ENCODE results near the gene PTBP1.
A peak's percentile ranks its signal among the peaks of the same experiment; 100 is the strongest.

PTBP1 gene

DNA sequence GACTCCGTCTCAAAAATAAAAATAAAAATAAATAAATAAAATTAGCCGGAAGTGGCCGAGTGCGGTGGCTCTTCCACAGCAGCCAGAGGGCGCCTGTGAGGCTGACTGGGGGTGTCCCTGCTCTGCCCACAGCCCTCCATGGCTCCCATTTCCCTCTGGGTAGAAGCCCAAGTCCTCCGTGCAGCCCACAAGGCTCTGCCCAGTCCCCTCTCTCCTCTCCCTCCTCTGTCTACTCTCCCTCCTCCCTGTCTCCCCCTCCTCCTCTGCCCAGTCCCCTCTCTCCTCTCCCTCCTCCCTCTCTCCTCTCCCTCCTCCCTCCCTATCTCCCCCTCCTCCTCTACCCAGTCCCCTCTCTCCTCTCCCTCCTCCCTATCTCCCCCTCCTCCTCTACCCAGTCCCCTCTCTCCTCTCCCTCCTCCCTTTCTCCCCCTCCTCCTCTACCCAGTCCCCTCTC lies 25.9 kb upstream of the PTBP1 start:
- TF ChIP-seq FOXM1 (IDR thresholded peaks at IDR 0.05; ENCODE audit: borderline replicate concordance, low read depth) (no peak), CEBPB (IDR thresholded peaks at IDR 0.05) (no peak), NFIC (IDR thresholded peaks at IDR 0.05) (no peak), RAD21 (IDR thresholded peaks at IDR 0.05; ENCODE audit: low read depth) (peak; percentile 32; the same call in 1 of the 2 replicates), EGR1 (IDR thresholded peaks at IDR 0.05) (no peak), TAF1 (IDR thresholded peaks at IDR 0.05; ENCODE audit: low read depth) (no peak), YY1 (IDR thresholded peaks at IDR 0.05; ENCODE audit: low read depth) (no peak), EP300 (IDR thresholded peaks at IDR 0.05; ENCODE audit: borderline replicate concordance) (no peak), ZBTB7A (IDR thresholded peaks at IDR 0.05; ENCODE audit: low read depth) (no peak)

DNA sequence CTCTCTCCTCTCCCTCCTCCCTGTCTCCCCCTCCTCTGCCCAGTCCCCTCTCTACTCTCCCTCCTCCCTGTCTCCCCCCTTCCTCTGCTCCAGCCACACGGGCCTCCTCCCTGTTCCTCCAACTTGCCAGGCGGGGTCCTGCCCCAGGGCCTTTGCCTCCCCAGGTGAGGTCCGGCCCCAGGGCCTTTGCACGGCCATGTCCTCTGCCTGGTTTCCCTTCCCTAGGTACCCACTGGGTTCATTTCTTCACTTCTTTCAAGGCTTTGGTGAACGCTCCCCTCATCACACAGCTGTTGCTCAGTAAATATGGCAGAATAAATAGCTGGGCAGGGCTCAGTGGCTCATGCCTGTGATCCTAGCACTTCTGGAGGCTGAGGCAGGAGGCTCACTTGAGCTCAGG lies 25.2 kb upstream of the PTBP1 start:
- TF ChIP-seq CREB1 (IDR thresholded peaks at IDR 0.05; ENCODE audit: low read depth) (no peak), FOXM1 (IDR thresholded peaks at IDR 0.05; ENCODE audit: borderline replicate concordance, low read depth) (no peak), EGR1 (IDR thresholded peaks at IDR 0.05) (no peak), EP300 (IDR thresholded peaks at IDR 0.05; ENCODE audit: borderline replicate concordance) (no peak), NFIC (IDR thresholded peaks at IDR 0.05) (no peak)
- TF ChIP-seq, protein P1, sequence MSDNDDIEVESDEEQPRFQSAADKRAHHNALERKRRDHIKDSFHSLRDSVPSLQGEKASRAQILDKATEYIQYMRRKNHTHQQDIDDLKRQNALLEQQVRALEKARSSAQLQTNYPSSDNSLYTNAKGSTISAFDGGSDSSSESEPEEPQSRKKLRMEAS (IDR thresholded peaks at IDR 0.05) = no peak

DNA sequence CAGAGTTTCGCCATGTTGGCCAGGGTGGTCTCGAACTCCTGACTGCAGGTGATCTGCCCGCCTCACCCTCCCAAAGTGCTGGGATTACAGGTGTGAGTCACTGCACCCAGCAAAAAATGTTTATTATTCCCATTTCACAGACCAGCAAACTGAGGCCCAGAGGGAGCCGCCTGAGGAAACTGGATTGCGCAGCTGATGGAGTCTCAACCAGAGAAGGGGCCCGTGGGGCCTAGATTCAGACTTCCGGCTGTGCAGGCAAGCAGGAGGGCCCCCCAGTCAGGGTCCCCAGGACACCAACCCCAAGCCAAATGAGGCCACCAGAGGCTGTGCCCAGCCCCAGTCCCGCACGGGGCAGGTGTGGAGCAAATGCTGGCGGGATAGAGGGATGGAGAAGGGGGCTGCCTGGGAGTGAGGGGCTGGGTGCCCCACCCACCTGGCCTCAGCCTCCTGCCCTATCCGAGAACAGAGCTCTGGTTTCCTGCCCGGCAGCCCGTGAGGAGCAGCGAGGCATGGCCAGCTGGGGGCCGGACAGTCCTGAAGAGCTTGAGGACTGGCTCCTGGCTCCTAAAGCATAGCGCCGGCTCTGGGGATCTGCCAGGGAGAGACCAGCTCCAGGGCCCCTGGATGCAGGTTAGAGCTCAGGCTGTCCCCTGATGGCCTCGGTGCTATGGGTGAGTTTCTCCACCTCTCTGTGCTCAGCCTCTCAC lies 24.4 kb upstream of the PTBP1 start:
- TF ChIP-seq ZBTB7A (IDR thresholded peaks at IDR 0.05; ENCODE audit: low read depth) (peak; percentile 84), NFIC (IDR thresholded peaks at IDR 0.05) (no peak)

DNA sequence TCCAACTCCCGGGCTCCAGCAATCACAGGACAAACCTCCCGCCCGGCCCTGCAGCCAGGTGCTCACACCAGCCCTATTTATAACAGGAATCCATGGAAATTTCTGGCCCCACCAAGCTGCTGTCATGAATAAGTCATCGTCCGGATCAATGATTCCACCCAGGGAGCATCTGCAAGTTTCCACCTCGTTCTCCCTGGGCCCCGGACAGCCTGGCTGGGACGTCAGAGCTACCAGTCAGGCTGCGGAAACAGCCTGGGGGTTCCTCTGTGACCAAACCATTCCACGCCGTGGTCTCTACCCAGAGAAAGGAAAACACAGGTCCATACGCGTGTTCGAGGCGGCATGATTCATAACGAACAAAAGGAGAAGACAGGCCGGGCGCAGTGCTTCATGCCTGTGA lies 20.7 kb upstream of the PTBP1 start:
- no peak for TF ChIP-seq CEBPB (IDR thresholded peaks at IDR 0.05)
- TF ChIP-seq TCF12 (IDR thresholded peaks at IDR 0.05; ENCODE audit: low read depth) = no peak
- TF ChIP-seq, protein P2, sequence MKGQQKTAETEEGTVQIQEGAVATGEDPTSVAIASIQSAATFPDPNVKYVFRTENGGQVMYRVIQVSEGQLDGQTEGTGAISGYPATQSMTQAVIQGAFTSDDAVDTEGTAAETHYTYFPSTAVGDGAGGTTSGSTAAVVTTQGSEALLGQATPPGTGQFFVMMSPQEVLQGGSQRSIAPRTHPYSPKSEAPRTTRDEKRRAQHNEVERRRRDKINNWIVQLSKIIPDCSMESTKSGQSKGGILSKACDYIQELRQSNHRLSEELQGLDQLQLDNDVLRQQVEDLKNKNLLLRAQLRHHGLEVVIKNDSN (IDR thresholded peaks at IDR 0.05) = no peak
- no peak for TF ChIP-seq ZBTB7A (IDR thresholded peaks at IDR 0.05; ENCODE audit: low read depth)
- TF ChIP-seq EP300 (IDR thresholded peaks at IDR 0.05; ENCODE audit: borderline replicate concordance) = no peak
- no peak for TF ChIP-seq YY1 (IDR thresholded peaks at IDR 0.05; ENCODE audit: low read depth)
- no peak for TF ChIP-seq FOXM1 (IDR thresholded peaks at IDR 0.05; ENCODE audit: borderline replicate concordance, low read depth)
- no peak for TF ChIP-seq NFIC (IDR thresholded peaks at IDR 0.05)
- TF ChIP-seq TAF1 (IDR thresholded peaks at IDR 0.05; ENCODE audit: low read depth) = no peak
- TF ChIP-seq, protein P1 (IDR thresholded peaks at IDR 0.05) = no peak
- TF ChIP-seq RAD21 (IDR thresholded peaks at IDR 0.05; ENCODE audit: low read depth) = no peak
- TF ChIP-seq TEAD4 (IDR thresholded peaks at IDR 0.05) = no peak
- TF ChIP-seq, protein P3, sequence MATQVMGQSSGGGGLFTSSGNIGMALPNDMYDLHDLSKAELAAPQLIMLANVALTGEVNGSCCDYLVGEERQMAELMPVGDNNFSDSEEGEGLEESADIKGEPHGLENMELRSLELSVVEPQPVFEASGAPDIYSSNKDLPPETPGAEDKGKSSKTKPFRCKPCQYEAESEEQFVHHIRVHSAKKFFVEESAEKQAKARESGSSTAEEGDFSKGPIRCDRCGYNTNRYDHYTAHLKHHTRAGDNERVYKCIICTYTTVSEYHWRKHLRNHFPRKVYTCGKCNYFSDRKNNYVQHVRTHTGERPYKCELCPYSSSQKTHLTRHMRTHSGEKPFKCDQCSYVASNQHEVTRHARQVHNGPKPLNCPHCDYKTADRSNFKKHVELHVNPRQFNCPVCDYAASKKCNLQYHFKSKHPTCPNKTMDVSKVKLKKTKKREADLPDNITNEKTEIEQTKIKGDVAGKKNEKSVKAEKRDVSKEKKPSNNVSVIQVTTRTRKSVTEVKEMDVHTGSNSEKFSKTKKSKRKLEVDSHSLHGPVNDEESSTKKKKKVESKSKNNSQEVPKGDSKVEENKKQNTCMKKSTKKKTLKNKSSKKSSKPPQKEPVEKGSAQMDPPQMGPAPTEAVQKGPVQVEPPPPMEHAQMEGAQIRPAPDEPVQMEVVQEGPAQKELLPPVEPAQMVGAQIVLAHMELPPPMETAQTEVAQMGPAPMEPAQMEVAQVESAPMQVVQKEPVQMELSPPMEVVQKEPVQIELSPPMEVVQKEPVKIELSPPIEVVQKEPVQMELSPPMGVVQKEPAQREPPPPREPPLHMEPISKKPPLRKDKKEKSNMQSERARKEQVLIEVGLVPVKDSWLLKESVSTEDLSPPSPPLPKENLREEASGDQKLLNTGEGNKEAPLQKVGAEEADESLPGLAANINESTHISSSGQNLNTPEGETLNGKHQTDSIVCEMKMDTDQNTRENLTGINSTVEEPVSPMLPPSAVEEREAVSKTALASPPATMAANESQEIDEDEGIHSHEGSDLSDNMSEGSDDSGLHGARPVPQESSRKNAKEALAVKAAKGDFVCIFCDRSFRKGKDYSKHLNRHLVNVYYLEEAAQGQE (IDR thresholded peaks at IDR 0.05; ENCODE audit: low read depth) = no peak
- TF ChIP-seq CREB1 (IDR thresholded peaks at IDR 0.05; ENCODE audit: low read depth) = no peak
- TF ChIP-seq EGR1 (IDR thresholded peaks at IDR 0.05) = no peak

DNA sequence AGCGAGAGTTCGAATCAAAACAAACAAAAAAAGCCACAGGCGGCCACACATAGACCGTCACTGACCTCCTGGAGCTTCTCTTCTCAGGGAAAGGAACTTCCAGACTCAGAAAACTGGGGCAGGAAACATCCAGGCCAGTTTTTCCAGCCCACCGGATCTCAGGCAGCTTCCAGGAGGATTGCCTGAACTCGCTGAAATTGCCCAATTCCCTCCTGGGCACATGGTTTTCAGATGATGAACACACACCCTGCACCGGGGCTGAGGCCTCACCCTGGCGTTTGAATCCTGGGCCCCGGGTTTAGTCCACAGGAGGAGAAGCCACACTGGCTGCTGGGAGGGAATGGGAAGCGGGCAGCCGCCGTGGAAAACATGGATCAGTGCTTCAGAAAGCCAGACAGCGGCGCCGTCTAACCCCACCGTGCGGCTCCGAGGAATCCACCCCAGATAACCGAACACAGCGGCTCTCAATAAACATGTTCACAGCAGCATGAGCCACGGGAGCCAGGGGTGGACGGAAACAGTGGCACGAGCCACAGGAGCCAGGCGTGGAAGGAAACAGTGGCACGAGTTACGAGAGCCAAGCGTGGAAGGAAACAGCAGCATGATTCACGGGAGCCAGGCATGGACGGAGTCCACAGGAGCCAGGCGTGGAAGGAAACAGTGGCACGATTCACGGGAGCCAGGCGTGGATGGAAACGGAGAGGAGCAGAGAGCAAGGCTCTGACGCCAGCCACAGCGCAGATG lies 18.2 kb upstream of the PTBP1 start:
- TF ChIP-seq, protein P2 (IDR thresholded peaks at IDR 0.05) = 0 out of 2 replicates have a peak, but pooled peaks have one; percentile 28
- TF ChIP-seq FOXM1 (IDR thresholded peaks at IDR 0.05; ENCODE audit: borderline replicate concordance, low read depth) (no peak), CREB1 (IDR thresholded peaks at IDR 0.05; ENCODE audit: low read depth) (no peak), CEBPB (IDR thresholded peaks at IDR 0.05) (peak; percentile 94), TEAD4 (IDR thresholded peaks at IDR 0.05) (peak; percentile 7; the same call in 1 of the 2 replicates), TCF12 (IDR thresholded peaks at IDR 0.05; ENCODE audit: low read depth) (no peak), NFIC (IDR thresholded peaks at IDR 0.05) (no peak), EP300 (IDR thresholded peaks at IDR 0.05; ENCODE audit: borderline replicate concordance) (no peak), EGR1 (IDR thresholded peaks at IDR 0.05) (no peak), ZBTB7A (IDR thresholded peaks at IDR 0.05; ENCODE audit: low read depth) (no peak), RAD21 (IDR thresholded peaks at IDR 0.05; ENCODE audit: low read depth) (no peak), TAF1 (IDR thresholded peaks at IDR 0.05; ENCODE audit: low read depth) (no peak), YY1 (IDR thresholded peaks at IDR 0.05; ENCODE audit: low read depth) (no peak)
- TF ChIP-seq, protein P3 (IDR thresholded peaks at IDR 0.05; ENCODE audit: low read depth) = no peak
- TF ChIP-seq, protein P1 (IDR thresholded peaks at IDR 0.05) = peak; percentile 95
